ENCODE data around the gene SCUBE1. TPM values are rescaled to one million over a fixed set of nuclear protein-coding genes. Genes with fewer than 3 reads are reported as not detected.

The SCUBE1 gene
- total and polyA plus RNA-seq, 2 of the 4 experiments (the other 2 are of a cell fraction) = not detected

DNA sequence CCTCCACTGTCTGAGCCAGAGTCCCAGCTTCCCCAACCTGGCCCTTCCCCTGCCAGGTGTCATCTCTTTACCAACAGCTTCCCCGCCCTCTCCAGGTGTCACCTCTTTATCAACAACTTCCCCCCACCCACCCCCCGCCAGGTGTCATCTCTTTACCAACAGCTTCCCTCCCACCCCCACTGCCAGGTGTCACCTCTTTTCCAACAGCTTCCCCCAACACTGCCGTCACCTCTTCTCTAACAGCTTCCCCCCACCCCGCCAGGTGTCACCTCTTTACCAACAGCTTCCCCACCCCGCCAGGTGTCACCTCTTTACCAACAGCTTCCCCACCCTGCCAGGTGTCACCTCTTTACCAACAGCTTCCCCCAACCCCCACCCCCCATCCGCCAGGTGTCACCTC, 126.4 kb downstream of the SCUBE1 start:
- CTCF ChIA-PET = no interaction called here

More for the DNA sequence above, 126.4 kb downstream of the SCUBE1 start:
- Histone ChIP-seq H2BK15ac (ENCODE audit: low read depth, low read length) (no peak overlapping the region), H3K4me1 (ENCODE audit: control insufficient read depth, insufficient read depth, low read length) (no peaks in the 10 kb centered on the region), H3K27me3 (ENCODE audit: control insufficient read depth, insufficient read depth, low read length) (peaks cover 29% of the 10 kb centered on the region), H3K9me3 (ENCODE audit: control insufficient read depth, insufficient read depth, low read length) (no peaks in the 10 kb centered on the region), H4K20me1 (ENCODE audit: insufficient read depth, low read length) (no peaks in the 10 kb centered on the region), H3K4me3 (ENCODE audit: insufficient read depth, low read depth, low read length) (no peak overlapping the region), H3K56ac (ENCODE audit: extremely low read depth, insufficient read depth, low read length) (no peak overlapping the region), H4K8ac (ENCODE audit: low read depth in 2 of 2, low read length in 2 of 2) (no peak overlapping the region), H3K18ac (ENCODE audit: low read depth, low read length) (no peak overlapping the region), H4K91ac (ENCODE audit: insufficient read depth, low read depth, low read length) (no peak overlapping the region), H3K4ac (ENCODE audit: low read depth, low read length) (no peak overlapping the region), H3K9ac (ENCODE audit: low read depth, low read length) (no peak overlapping the region), H3K23ac (ENCODE audit: low read depth, low read length) (no peak overlapping the region), H3K36me3 (ENCODE audit: control insufficient read depth, insufficient read depth, low read length) (no peaks in the 10 kb centered on the region), H2BK5ac (ENCODE audit: low read depth, low read length, poor library complexity, severe bottlenecking) (no peak overlapping the region), H3K4me2 (ENCODE audit: low read depth, low read length) (no peak overlapping the region), H2AFZ (replicated peaks; ENCODE audit: low read length, poor library complexity) (no peak overlapping the region), H3K9me1 (ENCODE audit: insufficient read depth, low read length) (no peaks in the 10 kb centered on the region), H2AK9ac (replicated peaks; ENCODE audit: low read depth, low read length, poor library complexity) (no peak overlapping the region), H3K79me1 (ENCODE audit: low read depth in 1 of 2, low read length in 2 of 2) (no peaks in the 10 kb centered on the region), H2BK120ac (ENCODE audit: low read depth, low read length) (no peak overlapping the region), H3K27ac (ENCODE audit: insufficient read depth, low read length) (no peak overlapping the region), H4K5ac (ENCODE audit: low read depth, low read length) (no peak overlapping the region), H2BK20ac (ENCODE audit: low read depth, low read length) (no peak overlapping the region), H3K14ac (replicated peaks; ENCODE audit: low read depth, low read length) (no peak overlapping the region), H2AK5ac (ENCODE audit: low read depth, low read length) (no peak overlapping the region)
- no peak for DNase-seq
- dilution Hi-C loops (cut with HindIII; ENCODE audit: low sequenced_read_pairs, unreplicated experiment) = no loop called here
- 58% methylated on average over 4 of the region's 6 CpGs; no CpG with 5 or more reads in 1 of the 2 experiments for WGBS, 2 experiments (ENCODE audit: extremely low coverage in 2 of 2, insufficient read length in 1 of 2)
- no TSS peak for BruUV-seq (replicated peaks)
- intact Hi-C loops (cut with micrococcal nuclease) = no loop called here
- TF ChIP-seq, protein P1, sequence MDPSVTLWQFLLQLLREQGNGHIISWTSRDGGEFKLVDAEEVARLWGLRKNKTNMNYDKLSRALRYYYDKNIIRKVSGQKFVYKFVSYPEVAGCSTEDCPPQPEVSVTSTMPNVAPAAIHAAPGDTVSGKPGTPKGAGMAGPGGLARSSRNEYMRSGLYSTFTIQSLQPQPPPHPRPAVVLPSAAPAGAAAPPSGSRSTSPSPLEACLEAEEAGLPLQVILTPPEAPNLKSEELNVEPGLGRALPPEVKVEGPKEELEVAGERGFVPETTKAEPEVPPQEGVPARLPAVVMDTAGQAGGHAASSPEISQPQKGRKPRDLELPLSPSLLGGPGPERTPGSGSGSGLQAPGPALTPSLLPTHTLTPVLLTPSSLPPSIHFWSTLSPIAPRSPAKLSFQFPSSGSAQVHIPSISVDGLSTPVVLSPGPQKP (IDR thresholded peaks at IDR 0.05; ENCODE audit: borderline replicate concordance, low read depth, low read length) = no peak
- TF ChIP-seq, protein P2, sequence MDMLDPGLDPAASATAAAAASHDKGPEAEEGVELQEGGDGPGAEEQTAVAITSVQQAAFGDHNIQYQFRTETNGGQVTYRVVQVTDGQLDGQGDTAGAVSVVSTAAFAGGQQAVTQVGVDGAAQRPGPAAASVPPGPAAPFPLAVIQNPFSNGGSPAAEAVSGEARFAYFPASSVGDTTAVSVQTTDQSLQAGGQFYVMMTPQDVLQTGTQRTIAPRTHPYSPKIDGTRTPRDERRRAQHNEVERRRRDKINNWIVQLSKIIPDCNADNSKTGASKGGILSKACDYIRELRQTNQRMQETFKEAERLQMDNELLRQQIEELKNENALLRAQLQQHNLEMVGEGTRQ (IDR thresholded peaks at IDR 0.05; ENCODE audit: low read depth, low read length) = no peak
- no peak for TF ChIP-seq RAD21 (IDR thresholded peaks at IDR 0.05; ENCODE audit: low read length)
- TF ChIP-seq RFX5 (IDR thresholded peaks at IDR 0.05; ENCODE audit: low read depth, low read length) = no peak
- no peak for TF ChIP-seq RCOR1 (IDR thresholded peaks at IDR 0.05; ENCODE audit: insufficient replicate concordance, low read length)
- no peak for TF ChIP-seq NFE2L2 (IDR thresholded peaks at IDR 0.05; ENCODE audit: low read depth, low read length)
- no peak for TF ChIP-seq MAFK (IDR thresholded peaks at IDR 0.05; ENCODE audit: low read depth, low read length)
- no peak for TF ChIP-seq BHLHE40 (IDR thresholded peaks at IDR 0.05; ENCODE audit: low read depth, low read length)
- no peak for TF ChIP-seq CEBPB (IDR thresholded peaks at IDR 0.05; ENCODE audit: low read depth, low read length)
- in situ Hi-C loops (cut with MboI; ENCODE audit: low sequenced_read_pairs) = no loop called here
- no peak for ATAC-seq (ENCODE audit: low read depth)
- POLR2A ChIA-PET (ENCODE audit: unreplicated experiment) = interaction anchor here (0.6 kb wide), 1 partner anchor 30 kb away, joined by 16 read pairs; no protein-coding TSS in a partner anchor

All from IMR-90 (cell line).